ELR (cell line): ENCODE measurements around the gene FGFRL1.

ENCODE experiments used
- DNase-seq: peaks from one replicate; pipeline ENCODE4 v3.0.0-alpha.2; 2015; ENCODE audit warnings: low read depth

The FGFRL1 gene

GRCh38 chr4:1075809-1076699 is 64.6 kb downstream of the FGFRL1 start:
- DNase-seq = no peak
